HUES64 (cell line): Measurements from ENCODE around the gene TNS3.

Experiments used
- H3K27ac ChIP-seq: 2 replicates; pipeline ENCODE4 v1.7.0; 2013; ENCODE audit warnings: low read depth, low read length, inconsistent platforms
- H3K27me3 ChIP-seq: 2 replicates; pipeline ENCODE4 v1.6.1; 2013; ENCODE audit warnings: mild to moderate bottlenecking, low read length; ENCODE audit not compliant: insufficient read depth
- H3K36me3 ChIP-seq: 2 replicates; pipeline ENCODE4 v1.6.1; 2013; ENCODE audit warnings: mild to moderate bottlenecking, low read length; ENCODE audit not compliant: insufficient read depth
- H3K4me1 ChIP-seq: 2 replicates; pipeline ENCODE4 v1.6.1; 2013; ENCODE audit warnings: mild to moderate bottlenecking, low read length, moderate library complexity; ENCODE audit not compliant: insufficient read depth
- H3K4me3 ChIP-seq: 2 replicates; pipeline ENCODE4 v1.5.1; 2013; ENCODE audit warnings: mild to moderate bottlenecking, low read length, moderate library complexity
- H3K9ac ChIP-seq: 2 replicates; pipeline ENCODE4 v1.6.1; 2013; ENCODE audit warnings: mild to moderate bottlenecking, low read depth, low read length
- H3K9me3 ChIP-seq: 2 replicates; pipeline ENCODE4 v1.6.1; 2013; ENCODE audit warnings: low read depth, low read length; ENCODE audit not compliant: insufficient read depth
- WGBS: fragments of 150-250, 120-280 bp; methylation state at CpG from one replicate; pipeline ENCODE4 v1.1.7; 2013; ENCODE audit warnings: missing lambda C conversion rate; 5-methylcytosine and 5-hydroxymethylcytosine counted together

The TNS3 gene

DNA sequence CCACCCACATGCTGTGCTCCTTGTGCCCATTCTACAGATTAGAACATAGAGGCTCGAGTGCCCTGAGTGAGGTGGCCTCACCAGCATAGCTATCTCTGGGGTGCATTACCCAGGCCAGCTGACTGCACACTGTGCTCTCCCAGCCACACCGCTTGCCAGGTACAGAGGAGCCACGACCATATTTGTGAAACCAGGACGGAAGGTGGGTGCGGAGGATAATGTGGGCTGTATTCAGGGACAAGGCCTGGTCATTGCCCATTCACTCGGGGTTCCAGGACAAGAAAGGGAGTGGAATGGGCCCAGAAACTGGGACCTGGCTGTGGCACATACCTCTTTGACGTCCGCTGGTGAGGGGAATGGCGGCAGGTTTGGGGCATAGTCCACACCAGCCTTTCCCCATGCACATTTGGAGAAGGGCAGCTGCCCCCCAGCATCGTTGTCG lies 236.0 kb downstream of the TNS3 start:
- Histone ChIP-seq H3K27ac (no peak overlapping the region), H3K9me3 (no peaks in the 10 kb centered on the region), H3K4me1 (no peaks in the 10 kb centered on the region), H3K4me3 (no peak overlapping the region), H3K9ac (no peak overlapping the region), H3K36me3 (peaks cover 8% of the 10 kb centered on the region), H3K27me3 (no peaks in the 10 kb centered on the region)
- 95% methylated on average over 11 of the region's 11 CpGs for WGBS

DNA sequence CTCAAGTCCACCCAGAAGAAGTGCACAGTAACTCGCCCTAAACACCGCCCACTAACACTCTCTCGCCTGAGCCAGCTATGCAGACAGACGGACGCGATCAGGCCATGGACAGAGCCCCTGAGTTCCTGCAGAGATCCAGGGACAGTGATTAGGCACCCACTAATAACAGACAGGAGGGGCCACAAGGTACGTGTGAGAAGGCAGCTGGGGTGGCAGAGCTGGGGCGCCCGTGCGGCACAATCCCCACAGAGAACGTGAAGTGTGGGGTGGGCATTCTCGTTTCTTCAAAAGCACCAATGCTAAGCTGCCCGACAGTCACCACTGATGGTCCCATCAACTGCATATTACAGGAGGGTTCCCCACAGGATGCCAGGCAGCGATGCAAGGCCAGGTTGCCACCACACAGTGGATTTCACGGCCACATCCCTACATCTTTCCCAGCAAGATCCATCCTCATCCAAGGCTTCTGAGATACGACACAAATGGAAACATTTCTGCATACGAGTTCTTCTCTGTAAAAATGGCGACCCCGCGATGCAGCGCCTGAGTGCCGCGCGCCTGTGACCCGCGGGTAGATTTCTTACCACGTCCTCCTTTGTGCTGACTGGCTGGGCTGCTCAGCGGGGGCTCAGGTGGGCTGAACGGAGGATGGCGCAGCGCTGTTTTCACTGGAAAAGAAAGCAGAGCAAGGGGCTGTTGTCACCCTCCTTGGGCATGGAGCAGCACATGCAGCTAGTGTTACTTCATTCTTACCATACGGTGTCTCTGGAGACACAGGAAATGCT lies 237.5 kb downstream of the TNS3 start:
- Histone ChIP-seq H3K9me3 (no peaks in the 10 kb centered on the region), H3K4me1 (no peaks in the 10 kb centered on the region), H3K9ac (no peak overlapping the region), H3K27me3 (no peaks in the 10 kb centered on the region), H3K27ac (no peak overlapping the region), H3K36me3 (peaks cover 8% of the 10 kb centered on the region), H3K4me3 (no peak overlapping the region)
- WGBS, result 95% methylated on average over 32 of the region's 32 CpGs

GRCh38 chr7:47343061-47343455 lies 238.9 kb downstream of the TNS3 start:
- Histone ChIP-seq H3K4me1 (no peaks in the 10 kb centered on the region), H3K36me3 (peaks cover 8% of the 10 kb centered on the region), H3K9me3 (no peaks in the 10 kb centered on the region), H3K27ac (no peak overlapping the region), H3K4me3 (no peak overlapping the region), H3K27me3 (no peaks in the 10 kb centered on the region), H3K9ac (no peak overlapping the region)
- WGBS, result 93% methylated on average over 5 of the region's 5 CpGs

- H3K9me3 ChIP-seq, result no peaks in the 10 kb centered on the region
- no peak overlapping the region for H3K27ac ChIP-seq
- H3K36me3 ChIP-seq, result peaks cover 8% of the 10 kb centered on the region
- no peak overlapping the region for H3K9ac ChIP-seq
- WGBS, result 92% methylated on average over 5 of the region's 5 CpGs
- no peak overlapping the region for H3K4me3 ChIP-seq
- no peaks in the 10 kb centered on the region for H3K27me3 ChIP-seq
- H3K4me1 ChIP-seq, result no peaks in the 10 kb centered on the region
These were observed 239.4 kb downstream of the TNS3 start for GRCh38 chr7:47342296-47343060.

- Histone ChIP-seq H3K9me3 (no peaks in the 10 kb centered on the region), H3K27ac (no peak overlapping the region), H3K4me1 (no peaks in the 10 kb centered on the region), H3K4me3 (no peak overlapping the region), H3K27me3 (no peaks in the 10 kb centered on the region), H3K36me3 (peaks cover 8% of the 10 kb centered on the region), H3K9ac (no peak overlapping the region)
- WGBS, result 92% methylated on average over 3 of the region's 3 CpGs
These were observed 241.4 kb downstream of the TNS3 start for GRCh38 chr7:47340517-47340916.

GRCh38 chr7:47338026-47338425 lies 243.9 kb downstream of the TNS3 start:
- H3K36me3 ChIP-seq, result no peaks in the 10 kb centered on the region; the same call in 1 of the 2 replicates
- no peak overlapping the region for H3K4me3 ChIP-seq
- no peak overlapping the region for H3K9ac ChIP-seq
- peaks cover 7% of the 10 kb centered on the region; the same call in 1 of the 2 replicates for H3K4me1 ChIP-seq
- H3K27ac ChIP-seq, result no peak overlapping the region
- H3K9me3 ChIP-seq, result no peaks in the 10 kb centered on the region
- 83% methylated on average over 1 of the region's 1 CpG for WGBS
- no peaks in the 10 kb centered on the region for H3K27me3 ChIP-seq

DNA sequence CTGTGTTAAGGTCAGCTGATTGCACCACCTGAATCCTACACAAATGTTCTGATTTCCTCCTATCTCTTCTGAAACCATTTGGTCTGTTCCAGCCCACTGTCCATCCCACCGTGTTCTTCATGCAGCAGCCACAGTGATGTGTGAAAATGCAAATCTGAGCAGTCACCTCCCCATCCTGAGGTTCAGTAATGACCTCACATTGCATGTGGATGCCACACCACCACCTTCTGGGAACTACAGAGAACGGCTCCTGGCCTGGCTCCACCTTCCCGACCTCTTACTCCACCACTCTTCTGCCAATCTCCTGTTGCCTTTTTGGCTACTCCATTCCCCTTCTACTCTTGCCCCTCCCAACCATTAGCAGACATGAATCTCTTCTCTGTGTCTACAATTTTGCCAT lies 244.4 kb downstream of the TNS3 start:
- Histone ChIP-seq H3K9ac (no peak overlapping the region), H3K4me1 (peaks cover 12% of the 10 kb centered on the region; the same call in 1 of the 2 replicates), H3K4me3 (no peak overlapping the region), H3K36me3 (no peaks in the 10 kb centered on the region; the same call in 1 of the 2 replicates), H3K9me3 (no peaks in the 10 kb centered on the region), H3K27me3 (no peaks in the 10 kb centered on the region), H3K27ac (no peak overlapping the region)
- 57% methylated on average over 3 of the region's 3 CpGs for WGBS

DNA sequence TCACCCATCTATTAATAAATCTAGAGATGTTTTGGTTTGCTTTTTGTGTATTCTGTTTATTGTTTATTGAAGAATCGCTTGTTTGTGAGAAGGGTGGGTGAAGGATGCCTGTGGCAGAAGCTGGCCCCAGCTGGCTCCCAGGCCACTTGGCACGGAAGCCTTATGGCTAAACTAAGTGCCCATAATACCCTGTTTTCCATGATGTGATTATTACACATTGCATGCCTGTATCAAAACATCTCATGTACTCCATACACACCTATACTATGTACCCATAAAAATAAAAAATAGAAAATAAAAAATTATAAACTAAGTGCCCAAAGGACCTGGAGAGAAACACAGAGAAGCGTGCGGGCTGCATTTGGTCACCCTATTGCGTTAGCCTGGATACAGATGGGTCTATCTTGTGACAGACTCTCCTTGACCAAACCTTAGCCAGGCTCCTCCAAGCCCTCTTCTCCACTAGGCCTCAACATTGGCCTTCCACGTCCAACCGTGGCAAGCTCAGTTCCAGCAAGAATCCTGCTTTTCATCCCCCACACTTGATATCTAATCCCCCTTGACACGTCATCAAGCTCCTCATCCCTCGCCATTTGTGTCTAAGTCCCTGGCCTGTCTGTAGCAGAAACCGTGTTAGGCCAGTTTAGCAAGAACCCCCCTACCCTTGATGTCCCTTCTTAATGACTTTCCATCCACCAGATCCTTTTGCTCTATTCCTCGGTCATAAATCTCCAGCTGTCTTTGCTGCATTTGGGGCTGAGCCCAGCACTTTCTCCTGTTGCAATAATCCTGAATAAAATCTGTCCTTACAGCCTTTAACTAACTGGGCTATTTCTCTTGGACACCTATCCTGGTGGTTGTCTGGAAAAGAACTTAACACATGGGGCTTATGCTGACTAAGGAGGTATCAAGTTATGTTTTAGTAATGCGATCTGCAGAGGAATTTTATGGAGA lies 245.2 kb downstream of the TNS3 start:
- Histone ChIP-seq H3K4me3 (no peak overlapping the region), H3K9ac (no peak overlapping the region), H3K4me1 (peaks cover 20% of the 10 kb centered on the region; the same call in 1 of the 2 replicates), H3K9me3 (no peaks in the 10 kb centered on the region), H3K27me3 (no peaks in the 10 kb centered on the region), H3K27ac (no peak overlapping the region), H3K36me3 (no peaks in the 10 kb centered on the region; the same call in 1 of the 2 replicates)
- 94% methylated on average over 11 of the region's 12 CpGs for WGBS

DNA sequence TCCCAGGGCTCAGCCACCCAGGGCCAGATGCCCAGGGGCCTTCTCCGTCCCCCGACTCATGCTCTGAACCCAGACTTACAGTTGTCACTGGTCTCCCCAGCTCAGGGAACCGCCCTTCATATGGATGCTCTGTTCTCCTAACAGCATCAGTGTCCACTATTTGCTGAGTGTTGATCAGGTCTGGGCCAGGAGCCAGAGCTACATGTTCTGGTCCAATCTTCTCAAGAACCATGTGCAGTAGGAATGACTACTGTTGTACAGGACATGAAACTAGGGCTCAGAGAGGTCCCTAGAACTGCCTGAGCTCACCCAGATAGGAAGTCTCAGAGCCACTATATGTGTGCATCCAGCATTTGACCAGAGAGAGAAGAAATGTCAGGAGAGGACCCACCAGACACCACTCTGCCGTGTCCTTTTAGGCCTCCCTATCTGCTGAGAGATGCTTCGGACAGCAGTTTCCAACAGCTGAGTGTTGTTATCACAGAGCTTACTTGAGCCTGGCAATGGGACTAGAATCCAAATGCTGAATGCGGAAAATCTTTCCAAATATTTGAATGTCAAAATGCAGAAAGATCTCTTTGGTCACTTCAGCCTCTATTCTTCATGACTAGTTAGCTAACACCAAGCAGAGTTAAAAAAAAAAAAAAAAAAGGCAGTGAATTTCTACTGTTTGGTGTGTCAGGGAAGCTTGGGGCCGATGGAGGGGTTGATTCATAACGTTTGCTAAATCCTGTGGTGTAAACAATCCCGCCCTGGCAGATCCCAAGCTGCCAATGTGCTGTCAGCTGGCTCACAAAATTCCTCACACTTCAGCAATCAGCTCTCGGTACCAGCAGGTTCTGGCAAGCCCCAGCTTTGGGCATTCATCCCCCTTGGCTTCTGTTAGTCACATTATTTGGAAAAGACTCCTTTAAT lies 246.1 kb downstream of the TNS3 start:
- no peak overlapping the region for H3K9ac ChIP-seq
- 71% methylated on average over 10 of the region's 10 CpGs for WGBS
- no peaks in the 10 kb centered on the region for H3K9me3 ChIP-seq
- no peak overlapping the region for H3K27ac ChIP-seq
- peaks cover 23% of the 10 kb centered on the region; the same call in 1 of the 2 replicates for H3K4me1 ChIP-seq
- H3K36me3 ChIP-seq, result no peaks in the 10 kb centered on the region; the same call in 1 of the 2 replicates
- H3K4me3 ChIP-seq, result no peak overlapping the region
- no peaks in the 10 kb centered on the region for H3K27me3 ChIP-seq

DNA sequence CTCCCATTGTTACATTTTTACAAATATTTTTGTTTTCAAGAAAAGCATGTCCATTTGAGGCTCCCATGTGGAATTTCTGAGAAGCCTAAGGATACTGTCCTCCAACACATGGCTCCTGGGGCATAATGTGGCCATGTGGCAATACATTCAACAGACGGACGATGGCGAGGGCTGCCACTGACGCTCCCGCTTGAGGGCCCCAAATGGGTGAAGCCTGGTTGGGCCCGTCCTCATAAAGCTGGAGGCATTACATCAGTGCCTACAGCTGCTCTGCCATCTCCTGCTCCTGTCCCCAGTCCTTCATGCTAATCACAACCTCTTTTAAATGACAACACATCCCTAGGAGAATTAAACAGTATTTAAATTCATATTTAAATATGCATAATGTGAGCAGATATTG lies 246.8 kb downstream of the TNS3 start:
- no peaks in the 10 kb centered on the region for H3K9me3 ChIP-seq
- no peak overlapping the region for H3K4me3 ChIP-seq
- 96% methylated on average over 6 of the region's 6 CpGs for WGBS
- H3K27ac ChIP-seq, result no peak overlapping the region
- H3K9ac ChIP-seq, result no peak overlapping the region
- H3K4me1 ChIP-seq, result peaks cover 24% of the 10 kb centered on the region; the same call in 1 of the 2 replicates
- peaks cover 4% of the 10 kb centered on the region; the same call in 1 of the 2 replicates for H3K36me3 ChIP-seq
- no peaks in the 10 kb centered on the region for H3K27me3 ChIP-seq
